MM.1S (cell line): ENCODE results near the gene LHB.

Source experiments
- CTCF ChIP-seq: fragments of 300-600 bp; sonication (generic); IDR thresholded peaks from 2 replicates; pipeline ENCODE4 v1.5.1; 2016; ENCODE audit warnings: antibody characterized with exemption, low read length, mixed read lengths
- EZH2 ChIP-seq: fragments of 300-600 bp; sonication (generic); optimal IDR thresholded peaks from 2 replicates; pipeline ENCODE3; 2017; ENCODE audit warnings: low read depth, mild to moderate bottlenecking, antibody characterized with exemption, low read length, mixed read lengths
- EZH2phosphoT487 ChIP-seq: fragments of 300-600 bp; sonication (generic); IDR thresholded peaks from 2 replicates; pipeline ENCODE4 v1.6.1; 2018; ENCODE audit warnings: antibody characterized with exemption, low read length

DNA sequence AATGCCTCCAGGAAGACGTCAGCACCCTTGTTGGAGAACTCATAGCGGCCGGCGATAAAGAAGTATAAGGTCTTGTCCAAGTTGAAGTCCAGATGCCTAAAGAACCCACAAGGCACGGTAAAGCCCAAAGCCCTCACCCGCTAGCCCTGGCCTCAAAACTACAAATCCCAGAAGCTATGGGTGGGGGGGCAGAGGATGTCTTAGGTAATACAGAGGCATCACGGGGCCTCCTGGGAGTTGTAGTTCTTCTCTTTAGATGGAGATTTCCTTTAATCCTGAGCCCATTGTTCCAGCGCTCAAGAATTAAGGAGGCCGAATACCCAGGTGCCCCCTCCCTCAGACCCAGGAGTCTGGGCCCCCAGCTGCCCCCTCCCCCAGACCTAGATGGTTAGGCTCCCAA lies 34.6 kb downstream of the LHB start:
- TF ChIP-seq CTCF (no peak), EZH2phosphoT487 (no peak), EZH2 (no peak)
